H9 (cell line): ENCODE measurements around the gene IRF2. TPM values are rescaled to one million over a fixed set of nuclear protein-coding genes. Genes with fewer than 3 reads are reported as not detected.

Experiments used
- DNase-seq: peaks from one replicate; pipeline ENCODE4 v3.0.0-alpha.2; 2017
- H2AFZ ChIP-seq: one replicate; pipeline ENCODE4 v1.6.1; 2013; ENCODE audit warnings: mild to moderate bottlenecking, low read length, control low read depth, moderate library complexity
- H2AK5ac ChIP-seq: 2 replicates; pipeline ENCODE4 v1.6.1; 2013; ENCODE audit warnings: low read length, control low read depth, mixed read lengths; ENCODE audit not compliant: insufficient read length
- H2BK120ac ChIP-seq: one replicate; pipeline ENCODE4 v1.6.1; 2013; ENCODE audit warnings: low read depth, mild to moderate bottlenecking, low read length, control low read depth, inconsistent platforms; ENCODE audit not compliant: poor library complexity, severe bottlenecking
- H2BK12ac ChIP-seq: 2 replicates; pipeline ENCODE4 v1.6.1; 2013; ENCODE audit warnings: low read length, control low read depth, mixed read lengths, low read depth; ENCODE audit not compliant: insufficient read length
- H2BK15ac ChIP-seq: 2 replicates; pipeline ENCODE4 v1.6.1; 2013; ENCODE audit warnings: low read depth, low read length, control low read depth
- H2BK20ac ChIP-seq: one replicate; pipeline ENCODE4 v1.6.1; 2013; ENCODE audit warnings: low read depth, mild to moderate bottlenecking, low read length, control low read depth, inconsistent platforms; ENCODE audit not compliant: poor library complexity, severe bottlenecking
- H2BK5ac ChIP-seq: 2 replicates; pipeline ENCODE4 v1.6.1; 2013; ENCODE audit warnings: low read length, control low read depth, mixed read lengths; ENCODE audit not compliant: insufficient read length
- H3K14ac ChIP-seq: 2 replicates; pipeline ENCODE4 v1.6.1; 2013; ENCODE audit warnings: low read length, control low read depth; ENCODE audit not compliant: insufficient read depth
- H3K18ac ChIP-seq: 2 replicates; pipeline ENCODE4 v1.6.1; 2013; ENCODE audit warnings: low read depth, mild to moderate bottlenecking, mixed read lengths, low read length, control low read depth; ENCODE audit not compliant: insufficient read length
- H3K23ac ChIP-seq: 2 replicates; pipeline ENCODE4 v1.6.1; 2013; ENCODE audit warnings: low read length, control low read depth, mixed read lengths, low read depth; ENCODE audit not compliant: insufficient read length
- H3K23me2 ChIP-seq: 2 replicates; pipeline ENCODE4 v1.6.1; 2013; ENCODE audit warnings: low read depth, mild to moderate bottlenecking, mixed read lengths, low read length, control low read depth; ENCODE audit not compliant: insufficient read length, poor library complexity, severe bottlenecking
- H3K27ac ChIP-seq: 2 replicates; pipeline ENCODE4 v1.5.1; 2013; ENCODE audit warnings: low read length, control low read depth, mixed read lengths, low read depth; ENCODE audit not compliant: insufficient read length
- H3K27me3 ChIP-seq: 2 replicates; pipeline ENCODE4 v1.6.1; 2013; ENCODE audit warnings: low read length, control low read depth, inconsistent platforms; ENCODE audit not compliant: insufficient read depth
- H3K4ac ChIP-seq: 2 replicates; pipeline ENCODE4 v1.6.1; 2013; ENCODE audit warnings: low read depth, mild to moderate bottlenecking, control low read depth, inconsistent platforms, low read length, moderate library complexity
- H3K4me1 ChIP-seq: 2 replicates; pipeline ENCODE4 v1.6.1; 2013; ENCODE audit warnings: low read length, control low read depth, inconsistent platforms; ENCODE audit not compliant: insufficient read depth
- H3K4me2 ChIP-seq: 2 replicates; pipeline ENCODE4 v1.6.1; 2013; ENCODE audit warnings: low read length, control low read depth, mixed read lengths; ENCODE audit not compliant: insufficient read length, insufficient read depth
- H3K56ac ChIP-seq: 2 replicates; pipeline ENCODE4 v1.6.1; 2013; ENCODE audit warnings: low read depth, mild to moderate bottlenecking, mixed read lengths, low read length, control low read depth; ENCODE audit not compliant: insufficient read length
- H3K79me1 ChIP-seq: 2 replicates; pipeline ENCODE4 v1.6.1; 2013; ENCODE audit warnings: low read depth, mild to moderate bottlenecking, moderate library complexity, low read length, control low read depth, inconsistent platforms; ENCODE audit not compliant: insufficient read depth, poor library complexity, severe bottlenecking
- H3K79me2 ChIP-seq: 2 replicates; pipeline ENCODE4 v1.6.1; 2013; ENCODE audit warnings: low read length, control low read depth, inconsistent platforms; ENCODE audit not compliant: insufficient read depth
- H3K9ac ChIP-seq: 2 replicates; pipeline ENCODE4 v1.6.1; 2013; ENCODE audit warnings: low read length, control low read depth, mixed read lengths; ENCODE audit not compliant: insufficient read length; ENCODE audit errors: extremely low read depth
- H3K9me3 ChIP-seq: one replicate; pipeline ENCODE4 v1.6.1; 2013; ENCODE audit warnings: low read depth, low read length, inconsistent platforms; ENCODE audit not compliant: control insufficient read depth
- H3T11ph ChIP-seq: one replicate; pipeline ENCODE4 v1.6.1; 2013; ENCODE audit warnings: mild to moderate bottlenecking, low read length, control low read depth, inconsistent platforms
- H4K20me1 ChIP-seq: one replicate; pipeline ENCODE4 v1.6.1; 2013; ENCODE audit not compliant: control insufficient read depth, insufficient read length, insufficient read depth
- H4K5ac ChIP-seq: 2 replicates; pipeline ENCODE4 v1.6.1; 2013; ENCODE audit warnings: low read depth, mild to moderate bottlenecking, mixed read lengths, low read length, control low read depth; ENCODE audit not compliant: insufficient read length
- H4K8ac ChIP-seq: replicated peaks from 2 replicates; pipeline ENCODE4 v1.6.1; 2013; ENCODE audit warnings: low read length, control low read depth, mixed read lengths, low read depth; ENCODE audit not compliant: insufficient read length
- H4K91ac ChIP-seq: 2 replicates; pipeline ENCODE4 v1.6.1; 2013; ENCODE audit warnings: low read depth, mild to moderate bottlenecking, moderate library complexity, mixed read lengths, low read length, control low read depth; ENCODE audit not compliant: insufficient read length
- H3K27ac Mint-ChIP-seq, 3 experiments: 2 replicates in 2 of 3; 3 replicates in 1 of 3; pipeline ENCODE4 v1.8.0; 2020 to 2021; ENCODE audit warnings: mixed read lengths in 3 of 3, mild to moderate bottlenecking in 1 of 3, moderate library complexity in 1 of 3
- H3K27me3 Mint-ChIP-seq: 2 replicates; pipeline ENCODE4 v1.8.0; 2021; ENCODE audit warnings: low read depth, mild to moderate bottlenecking, moderate library complexity, mixed read lengths
- H3K36me3 Mint-ChIP-seq, 3 experiments: 2 replicates in 2 of 3; 3 replicates in 1 of 3; pipeline ENCODE4 v1.8.0; 2020 to 2021; ENCODE audit warnings: low read depth in 3 of 3, mixed read lengths in 3 of 3; ENCODE audit not compliant: insufficient read depth in 1 of 3
- H3K4me1 Mint-ChIP-seq, 2 experiments: 2 replicates each; pipeline ENCODE4 v1.8.0; 2020; ENCODE audit warnings: mixed read lengths in 2 of 2
- H3K4me3 Mint-ChIP-seq, 2 experiments: 2 replicates in 1 of 2; 3 replicates in 1 of 2; pipeline ENCODE4 v1.8.0; 2020 to 2021; ENCODE audit warnings: mild to moderate bottlenecking in 2 of 2, mixed read lengths in 2 of 2, moderate library complexity in 1 of 2
- H3K9me3 Mint-ChIP-seq, 2 experiments: 2 replicates in 1 of 2; 3 replicates in 1 of 2; pipeline ENCODE4 v1.8.0; 2020; ENCODE audit warnings: mild to moderate bottlenecking in 2 of 2, mixed read lengths in 2 of 2, moderate library complexity in 1 of 2
- CTCF ChIP-seq: fragments of 200-600 bp; sonication (generic); conservative IDR thresholded peaks from 3 replicates; pipeline ENCODE4 v1.8.0; 2021; ENCODE audit warnings: antibody characterized with exemption, mild to moderate bottlenecking
- WGBS: extraction: QIAGEN DNeasy Blood & Tissue Kit; methylation state at CpG from one replicate; pipeline ENCODE4 v1.1.7; 2013; ENCODE audit warnings: missing lambda C conversion rate, low lambda C conversion rate, mixed read lengths; ENCODE audit not compliant: insufficient read length; ENCODE audit errors: extremely low coverage; 5-methylcytosine and 5-hydroxymethylcytosine counted together
- total RNA-seq: library from RNA; stranded (reverse); gene quantifications from 2 replicates; pipeline ENCODE4 v1.2.1, GENCODE V29; 2021

Gene IRF2
- total RNA-seq, 1 experiment from 2014 or later, result 13.5 TPM

- Histone ChIP-seq H3K56ac (no peak overlapping the region), H4K5ac (no peak overlapping the region), H3K27me3 (no peaks in the 10 kb centered on the region), H4K20me1 (no peaks in the 10 kb centered on the region), H2AK5ac (no peak overlapping the region), H3K4me1 (peaks cover 6% of the 10 kb centered on the region; the same call in 1 of the 2 replicates), H4K8ac (no peak overlapping the region), H2AFZ (no peak overlapping the region), H3K4ac (no peak overlapping the region), H3K18ac (no peak overlapping the region), H3K4me2 (no peak overlapping the region), H3K9me3 (no peaks in the 10 kb centered on the region), H2BK120ac (no peak overlapping the region), H2BK20ac (no peak overlapping the region), H3K79me2 (peaks cover 10% of the 10 kb centered on the region; the same call in 1 of the 2 replicates), H2BK12ac (no peak overlapping the region), H3K9ac (no peak overlapping the region), H4K91ac (no peak overlapping the region), H3K14ac (no peak overlapping the region), H3K23ac (no peak overlapping the region), H3K27ac (no peak overlapping the region), H3K23me2 (no peaks in the 10 kb centered on the region), H3T11ph (no peak overlapping the region), H3K79me1 (peaks cover 4% of the 10 kb centered on the region), H2BK15ac (no peak overlapping the region), H2BK5ac (no peak overlapping the region)
- Mint-ChIP-seq H3K36me3 (no peaks in the 10 kb centered on the region), H3K4me1 (peaks cover 34 to 37% of the 10 kb centered on the region in 2 experiments), H3K27ac (no peak overlapping the region), H3K4me3 (no peak overlapping the region), H3K27me3 (no peaks in the 10 kb centered on the region), H3K9me3 (no peaks in the 10 kb centered on the region)
- no peak for TF ChIP-seq CTCF
- no peak for DNase-seq
- no CpG with 5 or more reads among the region's 2 CpGs for WGBS
These were observed 11.6 kb downstream of the IRF2 start for GRCh38 chr4:184462724-184463123.
